ENCODE results near the gene IFT22. TPM values are rescaled to one million over a fixed set of nuclear protein-coding genes. Genes with fewer than 3 reads are reported as not detected.

The IFT22 gene
- total and polyA plus RNA-seq, 2 of the 8 experiments (the other 6 are each of a cell fraction or from before 2014, with no cell fraction given) = 17.7 to 18.9 TPM

DNA sequence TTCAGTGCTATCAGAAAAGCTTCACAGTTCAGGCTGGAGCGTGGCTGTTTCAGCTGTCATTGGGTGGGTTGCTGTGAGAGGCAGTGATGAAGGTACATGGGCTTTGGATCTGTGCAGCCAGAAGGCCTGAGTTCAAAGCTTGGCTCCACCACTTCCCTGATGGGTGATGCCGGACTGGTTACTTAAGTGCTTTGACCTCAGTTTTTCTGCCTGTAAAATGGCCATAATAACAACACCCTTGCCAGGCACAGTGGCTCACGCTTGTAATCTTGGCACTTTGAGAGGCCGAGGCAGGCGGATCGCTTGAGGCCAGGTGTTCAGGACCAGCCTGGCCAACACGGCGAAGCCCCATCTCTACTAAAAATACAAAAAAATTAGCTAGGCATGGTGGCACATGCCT is 10.4 kb upstream of the IFT22 start:
- WGBS, 2 experiments (ENCODE audit: extremely low coverage in 1 of 2, insufficient coverage in 1 of 2, insufficient read length in 1 of 2, insufficient replicate concordance in 2 of 2, low coverage in 1 of 2, low lambda C conversion rate in 2 of 2, missing lambda C conversion rate in 1 of 2) = 95% methylated on average over 8 of the region's 8 CpGs; no CpG with 5 or more reads in 1 of the 2 experiments
- no peaks in the 10 kb centered on the region for H3K79me2 ChIP-seq (ENCODE audit: control insufficient read depth in 1 of 2, insufficient read depth in 2 of 2, low read length in 2 of 2)
- H2AK5ac ChIP-seq (ENCODE audit: low read depth, low read length) = no peak overlapping the region
- no peak overlapping the region for H3K23ac ChIP-seq (ENCODE audit: insufficient read length)
- H3K36me3 ChIP-seq (ENCODE audit: control insufficient read depth in 2 of 4, insufficient read depth in 4 of 4, low read length in 3 of 4) = no peaks in the 10 kb centered on the region
- no peaks in the 10 kb centered on the region for H3K9me3 ChIP-seq (ENCODE audit: insufficient read depth in 2 of 2, low read depth in 1 of 2, low read length in 1 of 2)
- H2BK120ac ChIP-seq (replicated peaks; ENCODE audit: low read depth, low read length) = no peak overlapping the region
- TF ChIP-seq USF2 (IDR thresholded peaks at IDR 0.05; ENCODE audit: low read length) = no peak
- no peak for TF ChIP-seq HDAC6 (IDR thresholded peaks at IDR 0.05; ENCODE audit: low read depth, low read length)
- TF ChIP-seq KDM1A (IDR thresholded peaks at IDR 0.05; ENCODE audit: borderline replicate concordance, low read length) = 0 out of 2 replicates have a peak, but pooled peaks have one; percentile 30
- H3K4me2 ChIP-seq (ENCODE audit: insufficient read depth in 1 of 2, low read depth in 2 of 2, low read length in 2 of 2) = no peak overlapping the region
- no peak overlapping the region for H2BK5ac ChIP-seq (ENCODE audit: low read depth, low read length)
- H4K8ac ChIP-seq (ENCODE audit: extremely low read depth, insufficient read depth, low read length) = no peak overlapping the region
- H2BK20ac ChIP-seq (ENCODE audit: low read length) = no peak overlapping the region
- no peak overlapping the region for H4K91ac ChIP-seq (replicated peaks; ENCODE audit: insufficient read length, low read length)
- H4K5ac ChIP-seq (ENCODE audit: insufficient read length, low read depth, low read length) = no peak overlapping the region
- no peak overlapping the region for H3K18ac ChIP-seq (ENCODE audit: extremely low read depth, low read length)
- no peaks in the 10 kb centered on the region for H3K4me1 ChIP-seq (replicated peaks in 1 of 4; ENCODE audit: control insufficient read depth in 3 of 4, insufficient read depth in 4 of 4, low read length in 3 of 4)
- ChIA-PET CTCF (ENCODE audit: partially characterized antibody) (interaction anchor here (0.6 to 1.4 kb wide), 4 partner anchors 10 to 108 kb away, joined by 3 to 4 read pairs (median 4); partner anchors contain the start of gene IFT22), POLR2A (ENCODE audit: partially characterized antibody) (interaction anchor here (1.6 to 1.9 kb wide), 2 partner anchors 8 to 10 kb away, joined by 8 to 10 read pairs; partner anchors contain the start of gene IFT22)
- no peak overlapping the region for H2BK15ac ChIP-seq (ENCODE audit: low read length)
- H3K79me1 ChIP-seq (ENCODE audit: low read depth, low read length) = no peaks in the 10 kb centered on the region
- H3K14ac ChIP-seq (ENCODE audit: insufficient read length) = no peak overlapping the region
- no peak overlapping the region for H3K4ac ChIP-seq (replicated peaks; ENCODE audit: insufficient read length, low read depth, low read length)
- no peak overlapping the region for H2AFZ ChIP-seq (ENCODE audit: low read length)
- H2BK12ac ChIP-seq (ENCODE audit: low read depth, low read length) = no peak overlapping the region
- no peak overlapping the region for H3K4me3 ChIP-seq (ENCODE audit: extremely low read depth in 1 of 4, insufficient read depth in 2 of 4, low read depth in 3 of 4, low read length in 4 of 4)
- no peaks in the 10 kb centered on the region for H3K27me3 ChIP-seq (replicated peaks in 1 of 4; ENCODE audit: control insufficient read depth in 3 of 4, extremely low read depth in 1 of 4, insufficient read depth in 3 of 4, low read length in 3 of 4)
- FAIRE-seq = no peak
- no peak for DNase-seq (ENCODE audit: low read depth in 1 of 2, low spot score in 2 of 2)
- no peaks in the 10 kb centered on the region for H3K23me2 ChIP-seq (ENCODE audit: low read depth, low read length)
- H4K20me1 ChIP-seq (replicated peaks in 1 of 2; ENCODE audit: control insufficient read depth in 1 of 2, insufficient read depth in 2 of 2, low read length in 2 of 2) = no peaks in the 10 kb centered on the region
- no peak overlapping the region; a peak in 1 of 7 replicates for H3K9ac ChIP-seq (replicated peaks in 1 of 4; ENCODE audit: extremely low read depth in 1 of 4, low read depth in 3 of 4, low read length in 3 of 4)
- H3K56ac ChIP-seq (replicated peaks; ENCODE audit: insufficient read length, low read depth, low read length) = no peak overlapping the region
- no peak overlapping the region for H3K27ac ChIP-seq (ENCODE audit: low read depth, low read length)

Measured in H1 (cell line).